GM12891 (cell line): Measurements from ENCODE around the gene CATSPERE.
"Not testable (repeated sequence)": the region's sequence is repeated elsewhere in the genome, so short reads cannot be mapped to it uniquely, and the experiment has no call there.

ENCODE experiments used
- PAX5 ChIP-seq: IDR thresholded peaks from 2 replicates; pipeline ENCODE4 v1.6.1; 2011; ENCODE audit warnings: low read length, moderate library complexity, mild to moderate bottlenecking; ENCODE audit not compliant: insufficient read depth, severe bottlenecking
- POLR2A ChIP-seq: IDR thresholded peaks from 2 replicates; pipeline ENCODE4 v1.6.1; 2011; ENCODE audit warnings: low read depth, low read length, control low read depth
- POLR2AphosphoS5 ChIP-seq: IDR thresholded peaks from 2 replicates; pipeline ENCODE4 v1.6.1; 2011; ENCODE audit warnings: low read depth, low read length, control low read depth
- TAF1 ChIP-seq: IDR thresholded peaks from 2 replicates; pipeline ENCODE4 v1.6.1; 2011; ENCODE audit warnings: low read depth, low read length, control low read depth

DNA sequence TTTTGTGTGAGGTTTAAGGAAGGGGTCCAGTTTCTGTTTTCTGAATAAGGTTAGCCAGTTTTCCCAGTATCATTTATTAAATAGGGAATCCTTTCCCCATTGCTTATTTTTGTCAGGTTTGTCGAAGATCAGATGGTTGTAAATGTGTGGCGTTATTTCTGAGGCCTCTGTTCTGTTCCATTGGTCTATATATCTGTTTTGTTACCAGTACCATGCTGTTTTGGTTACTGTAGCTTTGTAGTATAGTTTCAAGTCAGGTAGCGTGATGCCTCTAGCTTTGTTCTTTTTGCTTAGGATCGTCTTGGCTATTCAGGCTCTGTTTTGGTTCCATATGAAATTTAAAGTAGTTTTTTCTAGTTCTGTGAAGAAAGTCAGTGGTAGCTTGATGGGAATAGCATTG lies 39.4 kb downstream of the CATSPERE start:
- not testable (repeated sequence) for TF ChIP-seq POLR2AphosphoS5, POLR2A, PAX5, TAF1
